Erythroblast (primary cell): ENCODE results near the gene RGL4.

Experiments used
- GATA1 ChIP-seq: IDR thresholded peaks from 2 replicates; pipeline ENCODE4 v1.6.1; 2011; ENCODE audit warnings: low read depth, mild to moderate bottlenecking, control low read depth, low read length, moderate library complexity
- POLR2A ChIP-seq: IDR thresholded peaks from 2 replicates; pipeline ENCODE4 v1.6.1; 2011; ENCODE audit warnings: mild to moderate bottlenecking, low read length

GRCh38 chr22:23714596-23715578 lies 24.1 kb downstream of the RGL4 start:
- TF ChIP-seq POLR2A (no peak), GATA1 (no peak)
